Sigmoid colon (tissue), 7 donors: ENCODE results near the gene TRANK1. TPM values are rescaled to one million over a fixed set of nuclear protein-coding genes. Genes with fewer than 3 reads are reported as not detected.
A peak's percentile ranks its signal among the peaks of the same experiment; 100 is the strongest.

ENCODE experiments used
- DNase-seq: peaks from one replicate; pipeline ENCODE4 v3.0.0-alpha.2; 2019
- H3K27ac ChIP-seq, 4 donors: fragments of 200-600 bp; sonication (generic); one replicate each; pipeline ENCODE4 v1.5.1; 2016 to 2019; ENCODE audit warnings: mild to moderate bottlenecking in 1 of 4
- H3K27me3 ChIP-seq, 3 donors: fragments of 200-600 bp; sonication (generic); one replicate each; pipeline ENCODE4 v1.5.1; 2019; ENCODE audit warnings: mild to moderate bottlenecking in 1 of 3
- H3K36me3 ChIP-seq, 4 donors: fragments of 200-600 bp; sonication (generic); one replicate each; pipeline ENCODE4 v1.5.1; 2016 to 2019
- H3K4me1 ChIP-seq, 4 donors: fragments of 200-600 bp; sonication (generic); one replicate each; pipeline ENCODE4 v1.5.1; 2017 to 2019
- H3K4me3 ChIP-seq, 4 donors: fragments of 200-600 bp; sonication (generic); one replicate each; pipeline ENCODE4 v1.5.1; 2017 to 2019; ENCODE audit warnings: mild to moderate bottlenecking in 2 of 4, moderate library complexity in 1 of 4
- H3K9me3 ChIP-seq, 4 donors: fragments of 200-600 bp in 3 of 4; sonication (generic) in 3 of 4; one replicate each; pipeline versions ENCODE4 v1.5.1 to v1.6.1; 2013 to 2019
- CTCF ChIP-seq, 4 experiments: fragments of 450-650 bp in 3 of 4; fragments of 200-600 bp in 1 of 4; IDR thresholded peaks; one replicate each; pipeline ENCODE4 v1.5.1; 2016 to 2019; ENCODE audit warnings: antibody characterized with exemption in 4 of 4, mild to moderate bottlenecking in 3 of 4, moderate library complexity in 2 of 4
- EP300 ChIP-seq, 4 donors: sonication (generic); formaldehyde crosslinking; IDR thresholded peaks; one replicate each; pipeline ENCODE4 v1.6.1; 2017; ENCODE audit warnings: antibody characterized with exemption in 4 of 4
- POLR2A ChIP-seq, 2 donors: fragments of 450-650 bp; IDR thresholded peaks; one replicate each; pipeline ENCODE4 v1.6.1; 2016; ENCODE audit warnings: antibody characterized with exemption in 2 of 2, mild to moderate bottlenecking in 2 of 2, moderate library complexity in 2 of 2
- POLR2AphosphoS5 ChIP-seq, 4 donors: sonication (generic); formaldehyde crosslinking; IDR thresholded peaks; one replicate each; pipeline ENCODE4 v1.6.1; 2017; ENCODE audit warnings: antibody characterized with exemption in 4 of 4
- WGBS, 2 donors: extraction: QIAGEN DNeasy Blood & Tissue Kit; methylation state at CpG; one replicate each; pipeline ENCODE4 v1.1.7; 2013; 5-methylcytosine and 5-hydroxymethylcytosine counted together
- intact Hi-C: fragments of 100-400 bp; cut with DNase I; formaldehyde crosslinking; loops from one replicate; pipeline ENCODE4 v1.15.1; 2023
- polyA plus RNA-seq, 3 donors: library from polyadenylated mRNA; stranded (reverse); fragments of 200-250 nt; gene quantifications; one replicate each; pipeline ENCODE4 v1.2.3, GENCODE V29; 2013
- total RNA-seq, 4 donors: library from RNA; depleted of rRNA; stranded (reverse); fragments of >200 nt; gene quantifications; one replicate each; pipeline ENCODE4 v1.1.0, GENCODE V29; 2016
- donor health status: healthy with polysubstance abuse.
- donor health status: Bipolar disorder and iron deficiency.
- donor health status: healthy.

Gene TRANK1
- total and polyA plus RNA-seq, 7 donors = 8.6 to 36.4 (median 21.7) TPM

- peaks cover 0 to 60% (median 3%) of the 10 kb centered on the region in 4 donors for H3K36me3 ChIP-seq
- intact Hi-C loops = no loop called here
- no peaks in the 10 kb centered on the region for H3K27me3 ChIP-seq
- H3K4me3 ChIP-seq = no peak overlapping the region
- peaks cover 0 to 5% (median 0%) of the 10 kb centered on the region in 4 donors for H3K4me1 ChIP-seq
- no peak for DNase-seq
- no peaks in the 10 kb centered on the region for H3K9me3 ChIP-seq
- TF ChIP-seq POLR2A (IDR thresholded peaks at IDR 0.05) (no peak), CTCF (IDR thresholded peaks at IDR 0.05) (no peak), POLR2AphosphoS5 (IDR thresholded peaks at IDR 0.05) (no peak), EP300 (IDR thresholded peaks at IDR 0.05) (no peak)
- no peak overlapping the region for H3K27ac ChIP-seq
- 85 to 96% methylated on average over 3 of the region's 3 CpGs for WGBS, 2 donors
Measured at GRCh38 chr3:36895496-36896409, 49.1 kb downstream of the TRANK1 start.

GRCh38 chr3:36894914-36895313, 49.9 kb downstream of the TRANK1 start:
- WGBS, 2 donors = 80 to 87% methylated on average over 1 of the region's 1 CpG
- Histone ChIP-seq H3K9me3 (no peaks in the 10 kb centered on the region), H3K4me1 (peaks cover 0 to 5% (median 0%) of the 10 kb centered on the region in 4 donors), H3K27me3 (no peaks in the 10 kb centered on the region), H3K4me3 (no peak overlapping the region), H3K36me3 (peaks cover 0 to 68% (median 4%) of the 10 kb centered on the region in 4 donors), H3K27ac (no peak overlapping the region)
- no peak for DNase-seq
- TF ChIP-seq CTCF (IDR thresholded peaks at IDR 0.05) (no peak), POLR2A (IDR thresholded peaks at IDR 0.05) (no peak), EP300 (IDR thresholded peaks at IDR 0.05) (no peak), POLR2AphosphoS5 (IDR thresholded peaks at IDR 0.05) (no peak)
- intact Hi-C loops = no loop called here

- Histone ChIP-seq H3K4me1 (peaks cover 0 to 5% (median 0%) of the 10 kb centered on the region in 4 donors), H3K27me3 (no peaks in the 10 kb centered on the region), H3K4me3 (no peak overlapping the region), H3K36me3 (peaks cover 0 to 69% (median 6%) of the 10 kb centered on the region in 4 donors), H3K27ac (peak overlapping the region in 1 of 4 donors; percentile 6), H3K9me3 (no peaks in the 10 kb centered on the region)
- 92 to 95% methylated on average over 1 of the region's 1 CpG for WGBS, 2 donors
- intact Hi-C loops = no loop called here
- TF ChIP-seq CTCF (IDR thresholded peaks at IDR 0.05) (no peak), EP300 (IDR thresholded peaks at IDR 0.05) (no peak), POLR2A (IDR thresholded peaks at IDR 0.05) (no peak), POLR2AphosphoS5 (IDR thresholded peaks at IDR 0.05) (no peak)
- DNase-seq = no peak
Measured at GRCh38 chr3:36893826-36894225, 51.0 kb downstream of the TRANK1 start.

GRCh38 chr3:36893137-36893557, 51.7 kb downstream of the TRANK1 start:
- no peaks in the 10 kb centered on the region for H3K27me3 ChIP-seq
- no peaks in the 10 kb centered on the region for H3K9me3 ChIP-seq
- H3K27ac ChIP-seq = peak overlapping the region in 1 of 4 donors; percentile 6
- peaks cover 0 to 69% (median 8%) of the 10 kb centered on the region in 4 donors for H3K36me3 ChIP-seq
- intact Hi-C loops = no loop called here
- WGBS, 2 donors = 68 to 86% methylated on average over 2 of the region's 2 CpGs
- TF ChIP-seq CTCF (IDR thresholded peaks at IDR 0.05) (no peak), POLR2A (IDR thresholded peaks at IDR 0.05) (no peak), EP300 (IDR thresholded peaks at IDR 0.05) (no peak), POLR2AphosphoS5 (IDR thresholded peaks at IDR 0.05) (no peak)
- peaks cover 0 to 5% (median 0%) of the 10 kb centered on the region in 4 donors for H3K4me1 ChIP-seq
- no peak overlapping the region for H3K4me3 ChIP-seq
- DNase-seq = no peak
